ENCODE results near the gene SPACA1. TPM values are rescaled to one million over a fixed set of nuclear protein-coding genes. Genes with fewer than 3 reads are reported as not detected.

Gene SPACA1
- polyA plus RNA-seq, 1 donor from 2014 or later, result not detected

DNA sequence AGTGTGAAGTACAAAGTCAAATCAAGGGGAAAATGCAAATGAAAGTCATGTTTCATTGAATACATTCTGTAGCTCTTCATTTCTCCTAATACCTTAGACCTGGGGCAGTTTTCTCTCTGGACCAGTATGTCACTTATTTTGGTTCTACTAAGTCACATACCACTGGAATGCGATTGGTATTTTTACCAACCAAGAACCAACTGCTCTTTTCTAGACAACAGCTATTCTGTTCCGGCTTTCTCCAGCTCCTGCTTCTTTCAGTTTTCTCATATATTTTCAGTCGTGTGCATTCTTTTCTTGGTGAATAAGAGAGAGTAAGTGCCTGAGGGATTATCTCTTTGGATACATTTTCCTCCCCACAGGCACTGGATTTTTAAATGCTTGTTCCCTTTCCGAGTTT is 39.2 kb upstream of the SPACA1 start:
- Histone ChIP-seq H2AFZ (ENCODE audit: low read depth, low read length) (no peak overlapping the region), H3K4me3 (ENCODE audit: low read length) (no peak overlapping the region), H3F3A (ENCODE audit: insufficient read depth, low read length, poor library complexity, severe bottlenecking) (no peaks in the 10 kb centered on the region), H3K27me3 (ENCODE audit: insufficient read depth, low read depth, low read length) (no peaks in the 10 kb centered on the region), H3K4me2 (ENCODE audit: low read length) (no peak overlapping the region), H3K9me2 (ENCODE audit: insufficient read depth, low read length) (no peaks in the 10 kb centered on the region), H3K9ac (ENCODE audit: low read length) (no peak overlapping the region), H4K20me1 (ENCODE audit: insufficient read depth) (no peaks in the 10 kb centered on the region), H3K79me2 (replicated peaks; ENCODE audit: insufficient read depth, low read length) (no peaks in the 10 kb centered on the region), H3K9me3 (ENCODE audit: low read length) (no peaks in the 10 kb centered on the region), H3K27ac (ENCODE audit: low read length) (no peak overlapping the region), H3K36me3 (ENCODE audit: insufficient read depth, low read length) (no peaks in the 10 kb centered on the region)
- TF ChIP-seq, protein P1, sequence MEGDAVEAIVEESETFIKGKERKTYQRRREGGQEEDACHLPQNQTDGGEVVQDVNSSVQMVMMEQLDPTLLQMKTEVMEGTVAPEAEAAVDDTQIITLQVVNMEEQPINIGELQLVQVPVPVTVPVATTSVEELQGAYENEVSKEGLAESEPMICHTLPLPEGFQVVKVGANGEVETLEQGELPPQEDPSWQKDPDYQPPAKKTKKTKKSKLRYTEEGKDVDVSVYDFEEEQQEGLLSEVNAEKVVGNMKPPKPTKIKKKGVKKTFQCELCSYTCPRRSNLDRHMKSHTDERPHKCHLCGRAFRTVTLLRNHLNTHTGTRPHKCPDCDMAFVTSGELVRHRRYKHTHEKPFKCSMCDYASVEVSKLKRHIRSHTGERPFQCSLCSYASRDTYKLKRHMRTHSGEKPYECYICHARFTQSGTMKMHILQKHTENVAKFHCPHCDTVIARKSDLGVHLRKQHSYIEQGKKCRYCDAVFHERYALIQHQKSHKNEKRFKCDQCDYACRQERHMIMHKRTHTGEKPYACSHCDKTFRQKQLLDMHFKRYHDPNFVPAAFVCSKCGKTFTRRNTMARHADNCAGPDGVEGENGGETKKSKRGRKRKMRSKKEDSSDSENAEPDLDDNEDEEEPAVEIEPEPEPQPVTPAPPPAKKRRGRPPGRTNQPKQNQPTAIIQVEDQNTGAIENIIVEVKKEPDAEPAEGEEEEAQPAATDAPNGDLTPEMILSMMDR (IDR thresholded peaks at IDR 0.05; ENCODE audit: poor library complexity, severe bottlenecking), result no peak
- no peak for TF ChIP-seq SMC3 (conservative IDR thresholded peaks at IDR 0.05; ENCODE audit: poor library complexity)
- TF ChIP-seq, protein P2, sequence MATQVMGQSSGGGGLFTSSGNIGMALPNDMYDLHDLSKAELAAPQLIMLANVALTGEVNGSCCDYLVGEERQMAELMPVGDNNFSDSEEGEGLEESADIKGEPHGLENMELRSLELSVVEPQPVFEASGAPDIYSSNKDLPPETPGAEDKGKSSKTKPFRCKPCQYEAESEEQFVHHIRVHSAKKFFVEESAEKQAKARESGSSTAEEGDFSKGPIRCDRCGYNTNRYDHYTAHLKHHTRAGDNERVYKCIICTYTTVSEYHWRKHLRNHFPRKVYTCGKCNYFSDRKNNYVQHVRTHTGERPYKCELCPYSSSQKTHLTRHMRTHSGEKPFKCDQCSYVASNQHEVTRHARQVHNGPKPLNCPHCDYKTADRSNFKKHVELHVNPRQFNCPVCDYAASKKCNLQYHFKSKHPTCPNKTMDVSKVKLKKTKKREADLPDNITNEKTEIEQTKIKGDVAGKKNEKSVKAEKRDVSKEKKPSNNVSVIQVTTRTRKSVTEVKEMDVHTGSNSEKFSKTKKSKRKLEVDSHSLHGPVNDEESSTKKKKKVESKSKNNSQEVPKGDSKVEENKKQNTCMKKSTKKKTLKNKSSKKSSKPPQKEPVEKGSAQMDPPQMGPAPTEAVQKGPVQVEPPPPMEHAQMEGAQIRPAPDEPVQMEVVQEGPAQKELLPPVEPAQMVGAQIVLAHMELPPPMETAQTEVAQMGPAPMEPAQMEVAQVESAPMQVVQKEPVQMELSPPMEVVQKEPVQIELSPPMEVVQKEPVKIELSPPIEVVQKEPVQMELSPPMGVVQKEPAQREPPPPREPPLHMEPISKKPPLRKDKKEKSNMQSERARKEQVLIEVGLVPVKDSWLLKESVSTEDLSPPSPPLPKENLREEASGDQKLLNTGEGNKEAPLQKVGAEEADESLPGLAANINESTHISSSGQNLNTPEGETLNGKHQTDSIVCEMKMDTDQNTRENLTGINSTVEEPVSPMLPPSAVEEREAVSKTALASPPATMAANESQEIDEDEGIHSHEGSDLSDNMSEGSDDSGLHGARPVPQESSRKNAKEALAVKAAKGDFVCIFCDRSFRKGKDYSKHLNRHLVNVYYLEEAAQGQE (IDR thresholded peaks at IDR 0.05; ENCODE audit: borderline replicate concordance), result no peak
- no peak for TF ChIP-seq EP300 (conservative IDR thresholded peaks at IDR 0.05; ENCODE audit: poor library complexity, severe bottlenecking)

DNA sequence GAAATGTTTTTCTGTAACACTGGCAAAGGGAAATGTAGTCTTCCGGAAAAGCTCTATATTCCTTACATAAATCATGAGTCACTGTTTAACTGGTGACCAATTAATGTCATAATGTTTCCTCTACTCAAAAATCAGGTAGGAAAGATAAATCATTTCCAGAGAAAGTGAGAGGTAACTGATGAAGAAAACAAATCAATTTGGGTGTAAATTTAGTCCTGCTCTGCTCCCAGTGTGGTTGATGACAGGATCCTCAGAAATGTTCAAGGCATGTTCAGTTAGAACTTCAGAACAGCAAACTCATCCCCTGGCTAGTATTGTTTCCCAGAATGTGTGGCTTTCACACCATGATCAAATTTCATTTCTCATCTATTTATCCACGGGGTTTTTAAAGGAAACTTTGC is 38.8 kb upstream of the SPACA1 start:
- H2AFZ ChIP-seq (ENCODE audit: low read depth, low read length), result no peak overlapping the region
- no peak overlapping the region for H3K9ac ChIP-seq (ENCODE audit: low read length)
- no peak overlapping the region for H3K4me3 ChIP-seq (ENCODE audit: low read length)
- H3K9me3 ChIP-seq (ENCODE audit: low read length), result no peaks in the 10 kb centered on the region
- no peaks in the 10 kb centered on the region for H4K20me1 ChIP-seq (ENCODE audit: insufficient read depth)
- H3K27me3 ChIP-seq (ENCODE audit: insufficient read depth, low read depth, low read length), result no peaks in the 10 kb centered on the region
- H3K9me2 ChIP-seq (ENCODE audit: insufficient read depth, low read length), result no peaks in the 10 kb centered on the region
- TF ChIP-seq TAF1 (IDR thresholded peaks at IDR 0.05; ENCODE audit: low read depth), result no peak
- TF ChIP-seq, protein P2 (IDR thresholded peaks at IDR 0.05; ENCODE audit: borderline replicate concordance), result no peak
- TF ChIP-seq SMC3 (conservative IDR thresholded peaks at IDR 0.05; ENCODE audit: poor library complexity), result no peak
- TF ChIP-seq EZH2 (IDR thresholded peaks at IDR 0.05; ENCODE audit: borderline replicate concordance, insufficient read depth, low read length, poor library complexity, severe bottlenecking), result no peak
- TF ChIP-seq, protein P1 (IDR thresholded peaks at IDR 0.05; ENCODE audit: poor library complexity, severe bottlenecking), result no peak
- no peak for TF ChIP-seq MXI1 (conservative IDR thresholded peaks at IDR 0.05; ENCODE audit: poor library complexity, severe bottlenecking)
- TF ChIP-seq RAD21 (conservative IDR thresholded peaks at IDR 0.05), result no peak
- no peak for TF ChIP-seq EP300 (conservative IDR thresholded peaks at IDR 0.05; ENCODE audit: poor library complexity, severe bottlenecking)
- no peak for TF ChIP-seq POLR2AphosphoS5 (IDR thresholded peaks at IDR 0.05)
- H3K4me2 ChIP-seq (ENCODE audit: low read length), result no peak overlapping the region
- no peaks in the 10 kb centered on the region for H3K79me2 ChIP-seq (replicated peaks; ENCODE audit: insufficient read depth, low read length)
- no peak overlapping the region for H3K27ac ChIP-seq (ENCODE audit: low read length)
- no peaks in the 10 kb centered on the region for H3F3A ChIP-seq (ENCODE audit: insufficient read depth, low read length, poor library complexity, severe bottlenecking)
- H3K36me3 ChIP-seq (ENCODE audit: insufficient read depth, low read length), result no peaks in the 10 kb centered on the region
